ENCODE measurements around the gene NUP160.
"Not testable (repeated sequence)": the region's sequence is repeated elsewhere in the genome, so short reads cannot be mapped to it uniquely, and the experiment has no call there.

DNA sequence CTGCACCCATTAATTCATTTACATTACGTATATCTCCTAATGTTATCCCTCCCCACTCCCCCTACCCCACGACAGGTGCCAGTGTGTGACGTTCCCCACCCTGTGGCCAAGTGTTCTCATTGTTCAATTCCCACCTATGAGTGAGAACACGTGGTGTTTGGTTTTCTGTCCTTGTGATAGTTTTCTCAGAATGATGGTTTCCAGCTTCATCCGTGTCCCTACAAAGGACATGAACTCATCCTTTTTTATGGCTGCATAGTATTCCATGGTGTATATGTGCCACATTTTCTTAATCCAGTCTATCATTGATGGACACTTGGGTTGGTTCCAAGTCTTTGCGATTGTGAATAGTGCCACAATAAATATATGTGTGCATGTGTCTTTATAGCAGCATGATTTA lies 25.5 kb downstream of the NUP160 start:
- not testable (repeated sequence) for TF ChIP-seq POLR2AphosphoS5 (IDR thresholded peaks at IDR 0.05; ENCODE audit: low read depth, low read length); HDAC6 (IDR thresholded peaks at IDR 0.05; ENCODE audit: low read depth, low read length); EZH2 (IDR thresholded peaks at IDR 0.05; ENCODE audit: low read depth, low read length, severe bottlenecking); POLR2A (IDR thresholded peaks at IDR 0.05; ENCODE audit: control extremely low read depth in 1 of 2, low read depth in 2 of 2, low read length in 2 of 2); TAF1 (IDR thresholded peaks at IDR 0.05; ENCODE audit: low read depth, low read length); ZNF274 (IDR thresholded peaks at IDR 0.05; ENCODE audit: borderline replicate concordance, extremely low read depth, low read length); SP1 (IDR thresholded peaks at IDR 0.05; ENCODE audit: low read depth, low read length)
- TF ChIP-seq, protein P1, sequence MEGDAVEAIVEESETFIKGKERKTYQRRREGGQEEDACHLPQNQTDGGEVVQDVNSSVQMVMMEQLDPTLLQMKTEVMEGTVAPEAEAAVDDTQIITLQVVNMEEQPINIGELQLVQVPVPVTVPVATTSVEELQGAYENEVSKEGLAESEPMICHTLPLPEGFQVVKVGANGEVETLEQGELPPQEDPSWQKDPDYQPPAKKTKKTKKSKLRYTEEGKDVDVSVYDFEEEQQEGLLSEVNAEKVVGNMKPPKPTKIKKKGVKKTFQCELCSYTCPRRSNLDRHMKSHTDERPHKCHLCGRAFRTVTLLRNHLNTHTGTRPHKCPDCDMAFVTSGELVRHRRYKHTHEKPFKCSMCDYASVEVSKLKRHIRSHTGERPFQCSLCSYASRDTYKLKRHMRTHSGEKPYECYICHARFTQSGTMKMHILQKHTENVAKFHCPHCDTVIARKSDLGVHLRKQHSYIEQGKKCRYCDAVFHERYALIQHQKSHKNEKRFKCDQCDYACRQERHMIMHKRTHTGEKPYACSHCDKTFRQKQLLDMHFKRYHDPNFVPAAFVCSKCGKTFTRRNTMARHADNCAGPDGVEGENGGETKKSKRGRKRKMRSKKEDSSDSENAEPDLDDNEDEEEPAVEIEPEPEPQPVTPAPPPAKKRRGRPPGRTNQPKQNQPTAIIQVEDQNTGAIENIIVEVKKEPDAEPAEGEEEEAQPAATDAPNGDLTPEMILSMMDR (IDR thresholded peaks at IDR 0.05; ENCODE audit: control extremely low read depth in 1 of 3, insufficient read depth in 1 of 3, low read depth in 1 of 3, low read length in 3 of 3) = not testable (repeated sequence)
- TF ChIP-seq, protein P2, sequence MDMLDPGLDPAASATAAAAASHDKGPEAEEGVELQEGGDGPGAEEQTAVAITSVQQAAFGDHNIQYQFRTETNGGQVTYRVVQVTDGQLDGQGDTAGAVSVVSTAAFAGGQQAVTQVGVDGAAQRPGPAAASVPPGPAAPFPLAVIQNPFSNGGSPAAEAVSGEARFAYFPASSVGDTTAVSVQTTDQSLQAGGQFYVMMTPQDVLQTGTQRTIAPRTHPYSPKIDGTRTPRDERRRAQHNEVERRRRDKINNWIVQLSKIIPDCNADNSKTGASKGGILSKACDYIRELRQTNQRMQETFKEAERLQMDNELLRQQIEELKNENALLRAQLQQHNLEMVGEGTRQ (IDR thresholded peaks at IDR 0.05; ENCODE audit: low read length) = not testable (repeated sequence)
